Left renal pelvis (tissue), 4 donors: ENCODE data around the gene RGPD8. TPM values are rescaled to one million over a fixed set of nuclear protein-coding genes. Genes with fewer than 3 reads are reported as not detected.
"Not testable (repeated sequence)": the region's sequence is repeated elsewhere in the genome, so short reads cannot be mapped to it uniquely, and the experiment has no call there.

ENCODE experiments used
- DNase-seq, 4 donors: peaks; one replicate each; pipeline ENCODE4 v3.0.0-alpha.2; 2013; ENCODE audit warnings: low read depth in 4 of 4, low spot score in 3 of 4
- polyA plus RNA-seq, 4 donors: library from polyadenylated mRNA; unstranded; fragments of 120-200 nt; gene quantifications; one replicate each; pipeline ENCODE4 v1.2.1, GENCODE V29; 2013; ENCODE audit not compliant: insufficient read length in 4 of 4

The RGPD8 gene
- 1 to 10 TPM; 3.0 to 4.5 (median 3.1) TPM for polyA plus RNA-seq

GRCh38 chr2:112433480-112433879 lies at the start of gene RGPD8:
Gene RGPD8, minus strand, starts transcription at chr2:112433645. Its CDS starts 192 bp downstream, at chr2:112433453.
- DNase-seq = peak; percentile 53 to 73 (median 67)

GRCh38 chr2:112483042-112483473 lies 49.6 kb upstream of the RGPD8 start:
- DNase-seq = peak in 1 of 4 donors; percentile 12

GRCh38 chr2:112482309-112483041 lies 49.0 kb upstream of the RGPD8 start:
- DNase-seq = peak in 1 of 4 donors; percentile 12

GRCh38 chr2:112481528-112482233 lies 48.2 kb upstream of the RGPD8 start, which contains the start of gene TTL:
Gene TTL, plus strand, starts transcription at chr2:112482156. Its CDS starts 189 bp downstream, at chr2:112482345.
- peak; percentile 53 to 62 (median 58) for DNase-seq

GRCh38 chr2:112481050-112481527 lies 47.6 kb upstream of the RGPD8 start:
- DNase-seq = peak; percentile 58 to 67 (median 65)

- DNase-seq = no peak
Measured at GRCh38 chr2:112480530-112481049, 47.1 kb upstream of the RGPD8 start.

GRCh38 chr2:112476434-112476833 lies 43.0 kb upstream of the RGPD8 start:
- DNase-seq = no peak

GRCh38 chr2:112474844-112475486 lies 41.5 kb upstream of the RGPD8 start:
- DNase-seq = no peak

GRCh38 chr2:112472547-112473263 lies 39.3 kb upstream of the RGPD8 start:
- no peak for DNase-seq

- no peak for DNase-seq
Measured at GRCh38 chr2:112465382-112465781, 31.9 kb upstream of the RGPD8 start.

GRCh38 chr2:112463256-112463655 lies 29.8 kb upstream of the RGPD8 start:
- DNase-seq = no peak

- DNase-seq = no peak
Measured at GRCh38 chr2:112462178-112462577, 28.7 kb upstream of the RGPD8 start.

- DNase-seq = no peak
Measured at GRCh38 chr2:112459372-112459771, 25.9 kb upstream of the RGPD8 start.

GRCh38 chr2:112454586-112454985 lies 21.1 kb upstream of the RGPD8 start:
- DNase-seq = no peak

- no peak for DNase-seq
Measured at GRCh38 chr2:112451317-112451716, 17.9 kb upstream of the RGPD8 start.

- no peak for DNase-seq
Measured at GRCh38 chr2:112449854-112450253, 16.4 kb upstream of the RGPD8 start.

GRCh38 chr2:112444256-112444655 lies 10.8 kb upstream of the RGPD8 start:
- DNase-seq = not testable (repeated sequence)

- not testable (repeated sequence) for DNase-seq
Measured at GRCh38 chr2:112438603-112439261, 5.3 kb upstream of the RGPD8 start.

- DNase-seq = not testable (repeated sequence)
Measured at GRCh38 chr2:112437405-112437831, 4.0 kb upstream of the RGPD8 start.

GRCh38 chr2:112436993-112437392 lies 3.5 kb upstream of the RGPD8 start:
- not testable (repeated sequence) for DNase-seq
